H1 (cell line): ENCODE data around the gene LRRC4C.

Source experiments
- EP300 ChIP-seq, 2 experiments: IDR thresholded peaks; 1 replicate in 1 of 2; 2 replicates in 1 of 2; pipeline ENCODE4 v1.6.1; 2011 to 2012; ENCODE audit warnings: low read depth in 2 of 2, low read length in 2 of 2, mild to moderate bottlenecking in 2 of 2, borderline replicate concordance in 1 of 2, inconsistent platforms in 1 of 2, moderate library complexity in 1 of 2
- NRF1 ChIP-seq: IDR thresholded peaks from 2 replicates; pipeline ENCODE4 v1.6.1; 2011; ENCODE audit warnings: mild to moderate bottlenecking, low read depth, low read length, improper control_type of control experiment
- ZNF274 ChIP-seq: IDR thresholded peaks from 2 replicates; pipeline ENCODE4 v1.7.0; 2012; ENCODE audit warnings: low read length, borderline replicate concordance; ENCODE audit errors: extremely low read depth
- TF ChIP-seq, protein P1 (sequence below), 3 experiments: IDR thresholded peaks; 1 replicate in 2 of 3; 2 replicates in 1 of 3; pipeline versions ENCODE4 v1.5.1 to v1.6.1; 2011; ENCODE audit warnings: low read length in 3 of 3, mild to moderate bottlenecking in 3 of 3, inconsistent platforms in 2 of 3, low read depth in 1 of 3, moderate library complexity in 1 of 3; ENCODE audit not compliant: insufficient read depth in 1 of 3; ENCODE audit errors: control extremely low read depth in 1 of 3

DNA sequence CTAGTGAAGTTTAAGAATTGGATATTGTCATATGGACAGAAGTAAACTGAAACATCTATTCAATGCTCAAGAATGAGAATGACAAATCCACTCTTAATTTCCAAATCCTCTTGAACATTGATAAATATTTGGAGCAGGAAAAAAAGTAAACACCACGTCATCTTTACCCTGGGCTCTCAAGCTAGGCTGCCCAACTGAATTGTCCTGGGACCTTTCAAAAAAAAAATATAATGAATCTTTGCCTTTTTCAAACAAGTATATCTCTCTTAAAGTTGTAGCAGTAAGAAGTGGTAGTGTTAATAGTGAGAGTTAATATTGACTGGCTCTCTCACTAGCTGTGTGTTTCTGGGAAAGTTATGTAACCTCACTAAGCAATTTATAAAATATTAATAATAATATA lies 374.3 kb downstream of the LRRC4C start:
- TF ChIP-seq NRF1 (no peak), EP300 (IDR thresholded peaks at IDR 0.05; ENCODE audit: borderline replicate concordance in 1 of 2, low read depth in 2 of 2, low read length in 2 of 2) (no peak), ZNF274 (no peak)
- TF ChIP-seq, protein P1, sequence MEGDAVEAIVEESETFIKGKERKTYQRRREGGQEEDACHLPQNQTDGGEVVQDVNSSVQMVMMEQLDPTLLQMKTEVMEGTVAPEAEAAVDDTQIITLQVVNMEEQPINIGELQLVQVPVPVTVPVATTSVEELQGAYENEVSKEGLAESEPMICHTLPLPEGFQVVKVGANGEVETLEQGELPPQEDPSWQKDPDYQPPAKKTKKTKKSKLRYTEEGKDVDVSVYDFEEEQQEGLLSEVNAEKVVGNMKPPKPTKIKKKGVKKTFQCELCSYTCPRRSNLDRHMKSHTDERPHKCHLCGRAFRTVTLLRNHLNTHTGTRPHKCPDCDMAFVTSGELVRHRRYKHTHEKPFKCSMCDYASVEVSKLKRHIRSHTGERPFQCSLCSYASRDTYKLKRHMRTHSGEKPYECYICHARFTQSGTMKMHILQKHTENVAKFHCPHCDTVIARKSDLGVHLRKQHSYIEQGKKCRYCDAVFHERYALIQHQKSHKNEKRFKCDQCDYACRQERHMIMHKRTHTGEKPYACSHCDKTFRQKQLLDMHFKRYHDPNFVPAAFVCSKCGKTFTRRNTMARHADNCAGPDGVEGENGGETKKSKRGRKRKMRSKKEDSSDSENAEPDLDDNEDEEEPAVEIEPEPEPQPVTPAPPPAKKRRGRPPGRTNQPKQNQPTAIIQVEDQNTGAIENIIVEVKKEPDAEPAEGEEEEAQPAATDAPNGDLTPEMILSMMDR (IDR thresholded peaks at IDR 0.05; ENCODE audit: control extremely low read depth in 1 of 3, insufficient read depth in 1 of 3, low read depth in 1 of 3, low read length in 3 of 3): no peak
